Lower lobe of right lung (tissue), 2 donors: ENCODE data around the gene MRPL24. TPM values are rescaled to one million over a fixed set of nuclear protein-coding genes. Genes with fewer than 3 reads are reported as not detected.

Experiments used
- ATAC-seq, 2 donors: fragments of 200-7000 bp; cut with Tn5 transposase; one replicate each; pipeline ENCODE4 v1.9.1; 2020 to 2022; ENCODE audit warnings: mild to moderate bottlenecking in 2 of 2, moderate library complexity in 2 of 2
- DNase-seq: peaks from one replicate; pipeline ENCODE4 v3.0.0-alpha.2; 2020
- H3K27ac ChIP-seq: fragments of 200-600 bp; one replicate; pipeline ENCODE4 v1.8.0; 2022
- H3K27me3 ChIP-seq: fragments of 200-600 bp; one replicate; pipeline ENCODE4 v1.8.0; 2022; ENCODE audit warnings: low read depth
- H3K36me3 ChIP-seq: fragments of 200-600 bp; one replicate; pipeline ENCODE4 v1.8.0; 2022; ENCODE audit warnings: mild to moderate bottlenecking
- H3K4me1 ChIP-seq: fragments of 200-600 bp; one replicate; pipeline ENCODE4 v1.8.0; 2022
- H3K4me3 ChIP-seq: fragments of 200-600 bp; one replicate; pipeline ENCODE4 v1.8.0; 2022; ENCODE audit warnings: mild to moderate bottlenecking
- H3K9me3 ChIP-seq: fragments of 200-600 bp; one replicate; pipeline ENCODE4 v1.8.0; 2022
- CTCF ChIP-seq: fragments of 200-600 bp; IDR thresholded peaks from one replicate; pipeline ENCODE4 v1.8.0; 2022; ENCODE audit warnings: antibody characterized with exemption, mild to moderate bottlenecking
- intact Hi-C: fragments of 100-400 bp; cut with DNase I; formaldehyde crosslinking; loops from one replicate; pipeline ENCODE4 v1.11.0; 2022
- total RNA-seq: library from RNA; stranded (reverse); fragmentation: NEBNext Ultra II Directional; extraction: Animal tissue kit (Norgen Biotek cat#: 25700); gene quantifications from one replicate; pipeline ENCODE4 v1.2.1, GENCODE V29; 2021
- donor health status: DM: no; HTN: yes; CAD: no; lungs with severe emphysema.

Gene MRPL24
- total RNA-seq, 1 donor from 2014 or later: 43.7 TPM

GRCh38 chr1:156705918-156706656 is 34.8 kb downstream of the MRPL24 start:
- H3K4me3 ChIP-seq: peak overlapping the region; percentile 47
- peak; percentile 74 to 78 for ATAC-seq

GRCh38 chr1:156705321-156705917 is 35.5 kb downstream of the MRPL24 start, which contains the start of gene CRABP2:
Gene CRABP2, minus strand, starts transcription at chr1:156705583. Its CDS starts 137 bp downstream, at chr1:156705446.
- Histone ChIP-seq H3K36me3 (no peaks in the 10 kb centered on the region), H3K27ac (peak within 1 kb of the TSS; percentile 64), H3K9me3 (no peaks in the 10 kb centered on the region), H3K4me1 (peaks cover 38% of the 10 kb centered on the region), H3K27me3 (peaks cover 45% of the 10 kb centered on the region), H3K4me3 (peak within 1 kb of the TSS; percentile 47)
- ATAC-seq (peak; percentile 18 to 44), DNase-seq (peak; percentile 57)
- intact Hi-C loops: no loop called here
- TF ChIP-seq CTCF: no peak

More at GRCh38 chr1:156705918-156706656, 34.8 kb downstream of the MRPL24 start:
- peak; percentile 70 for DNase-seq
- H3K9me3 ChIP-seq: no peaks in the 10 kb centered on the region
- H3K27ac ChIP-seq: peak overlapping the region; percentile 64
- H3K4me1 ChIP-seq: peaks cover 38% of the 10 kb centered on the region
- H3K27me3 ChIP-seq: peaks cover 45% of the 10 kb centered on the region
- intact Hi-C loops: no loop called here
- TF ChIP-seq CTCF: peak; percentile 76
- no peaks in the 10 kb centered on the region for H3K36me3 ChIP-seq

- no peak overlapping the region for H3K27ac ChIP-seq
- H3K4me1 ChIP-seq: peaks cover 38% of the 10 kb centered on the region
- intact Hi-C loops: no loop called here
- peaks cover 45% of the 10 kb centered on the region for H3K27me3 ChIP-seq
- no peaks in the 10 kb centered on the region for H3K36me3 ChIP-seq
- DNase-seq (peak; percentile 51), ATAC-seq (peak; percentile 17 to 43)
- no peak for TF ChIP-seq CTCF
- H3K9me3 ChIP-seq: no peaks in the 10 kb centered on the region
- H3K4me3 ChIP-seq: peak overlapping the region; percentile 47
These were observed 36.0 kb downstream of the MRPL24 start for GRCh38 chr1:156704930-156705320.

GRCh38 chr1:156704166-156704711 is 36.6 kb downstream of the MRPL24 start:
- Histone ChIP-seq H3K4me1 (peaks cover 32% of the 10 kb centered on the region), H3K4me3 (no peak overlapping the region), H3K9me3 (no peaks in the 10 kb centered on the region), H3K27ac (no peak overlapping the region), H3K27me3 (peaks cover 45% of the 10 kb centered on the region), H3K36me3 (no peaks in the 10 kb centered on the region)
- intact Hi-C loops: no loop called here
- TF ChIP-seq CTCF: no peak
- ATAC-seq (no peak), DNase-seq (no peak)

GRCh38 chr1:156703741-156704140 is 37.1 kb downstream of the MRPL24 start:
- TF ChIP-seq CTCF: no peak
- Histone ChIP-seq H3K27ac (no peak overlapping the region), H3K4me1 (peaks cover 32% of the 10 kb centered on the region), H3K9me3 (no peaks in the 10 kb centered on the region), H3K4me3 (no peak overlapping the region), H3K36me3 (no peaks in the 10 kb centered on the region), H3K27me3 (peaks cover 45% of the 10 kb centered on the region)
- ATAC-seq: no peak
- DNase-seq: no peak
- intact Hi-C loops: no loop called here
